ENCODE data around the gene COL1A1.

The COL1A1 gene

GRCh38 chr17:50201276-50201854 lies at the start of gene COL1A1:
COL1A1 (minus strand) TSS chr17:50201631; CDS start chr17:50201513, 118 bp downstream.
- DNase-seq, result no peak

DNA sequence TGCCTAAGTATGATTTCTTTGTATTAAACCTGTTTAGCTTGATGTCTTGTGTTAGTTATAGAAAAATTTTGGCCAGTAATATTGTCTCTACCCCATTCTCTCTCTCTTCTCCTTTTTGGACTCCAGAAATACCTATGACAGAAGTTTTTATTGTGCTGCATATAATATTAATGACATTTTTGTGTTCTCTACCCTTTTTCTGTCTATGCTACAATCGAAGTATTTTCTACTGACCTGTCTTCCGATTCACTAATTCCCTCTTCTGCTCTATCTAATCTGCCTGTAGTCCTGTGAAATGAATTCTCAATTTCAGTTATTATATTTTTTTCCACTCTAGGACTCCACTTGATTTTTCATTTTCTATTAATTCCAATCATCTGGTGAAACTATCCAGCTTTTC lies 46.8 kb upstream of the COL1A1 start:
- DNase-seq, result no peak

- no peak for DNase-seq
Observed at GRCh38 chr17:50244771-50245170, 43.3 kb upstream of the COL1A1 start.

- no peak for DNase-seq
Observed at GRCh38 chr17:50241431-50241830, 40.0 kb upstream of the COL1A1 start.

GRCh38 chr17:50240851-50241250 lies 39.4 kb upstream of the COL1A1 start:
- DNase-seq, result no peak

DNA sequence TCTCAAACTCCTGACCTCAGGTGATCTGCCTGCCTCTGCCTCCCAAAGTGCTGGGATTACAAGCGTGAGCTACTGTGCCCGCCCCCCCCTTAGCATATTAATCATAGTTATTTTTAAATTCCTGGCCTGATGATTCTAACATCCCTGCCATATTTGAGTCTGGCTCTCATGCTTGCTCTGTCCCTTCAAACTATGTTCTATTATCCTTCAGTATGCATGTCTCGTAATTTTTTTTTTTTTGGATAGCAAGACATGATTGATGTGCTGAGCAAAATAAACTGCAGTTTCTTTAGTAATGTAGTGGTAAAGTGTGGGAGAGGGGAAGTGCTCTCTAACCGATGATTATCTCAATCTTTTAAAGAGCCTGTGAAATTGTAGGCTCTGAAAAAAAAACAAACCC lies 38.5 kb upstream of the COL1A1 start:
- DNase-seq, result no peak

- no peak for DNase-seq
Observed at GRCh38 chr17:50238601-50239280, 37.3 kb upstream of the COL1A1 start.

DNA sequence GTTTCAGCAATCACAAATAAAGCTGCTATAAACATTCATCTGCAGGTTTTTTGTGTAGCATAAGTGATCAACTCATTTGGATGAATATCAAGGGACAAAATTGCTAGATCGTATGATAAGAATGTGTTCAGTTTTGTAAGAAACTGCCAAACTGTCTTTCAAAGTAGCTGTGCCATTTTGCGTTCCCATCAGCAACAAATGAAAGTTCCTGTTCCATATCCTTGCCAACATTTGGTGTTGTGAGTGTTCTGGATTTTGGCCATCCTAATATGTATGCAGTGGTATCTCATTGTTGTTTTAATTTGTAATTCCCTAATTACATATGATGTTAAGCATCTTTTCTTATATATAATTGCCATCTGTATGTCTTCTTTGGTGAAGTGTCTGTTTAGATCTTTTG lies 36.5 kb upstream of the COL1A1 start:
- no peak for DNase-seq

- no peak for DNase-seq
Observed at GRCh38 chr17:50234581-50234980, 33.1 kb upstream of the COL1A1 start.

- DNase-seq, result no peak
Observed at GRCh38 chr17:50225701-50226240, 24.3 kb upstream of the COL1A1 start.

- DNase-seq, result no peak
Observed at GRCh38 chr17:50222922-50223321, 21.5 kb upstream of the COL1A1 start.

- peak in 4 of 56 donors; percentile 4 to 24 (median 16) for DNase-seq
Observed at GRCh38 chr17:50221864-50222545, 20.6 kb upstream of the COL1A1 start.

- DNase-seq, result no peak
Observed at GRCh38 chr17:50221266-50221863, 19.9 kb upstream of the COL1A1 start.

- DNase-seq, result no peak
Observed at GRCh38 chr17:50220811-50221210, 19.4 kb upstream of the COL1A1 start.

DNA sequence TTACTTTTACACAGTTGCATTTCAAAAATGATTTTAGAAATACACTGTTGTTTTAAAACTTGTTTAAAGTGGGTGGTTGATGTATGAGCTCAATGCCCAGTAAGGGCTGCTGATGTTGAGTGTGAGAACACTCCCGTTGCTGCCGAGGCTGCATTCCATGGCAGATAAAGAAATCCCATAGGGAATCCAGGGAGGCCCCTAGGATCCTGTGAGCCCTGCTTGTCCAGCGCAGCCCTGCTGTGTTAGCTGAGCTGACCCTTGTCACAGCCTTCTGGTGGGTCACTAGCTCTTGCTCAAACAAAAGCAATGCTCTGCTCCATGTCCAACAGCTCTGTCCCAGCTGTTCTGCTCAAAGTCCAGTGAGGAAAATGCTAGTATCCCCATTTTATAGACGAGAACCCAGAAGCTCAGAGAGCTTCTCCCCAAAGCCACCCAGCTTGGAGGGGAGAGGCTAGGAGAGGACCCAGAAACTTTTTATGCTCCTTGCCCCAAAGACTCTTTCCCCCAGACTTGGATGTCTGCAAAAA lies 18.6 kb upstream of the COL1A1 start:
- no peak for DNase-seq

DNA sequence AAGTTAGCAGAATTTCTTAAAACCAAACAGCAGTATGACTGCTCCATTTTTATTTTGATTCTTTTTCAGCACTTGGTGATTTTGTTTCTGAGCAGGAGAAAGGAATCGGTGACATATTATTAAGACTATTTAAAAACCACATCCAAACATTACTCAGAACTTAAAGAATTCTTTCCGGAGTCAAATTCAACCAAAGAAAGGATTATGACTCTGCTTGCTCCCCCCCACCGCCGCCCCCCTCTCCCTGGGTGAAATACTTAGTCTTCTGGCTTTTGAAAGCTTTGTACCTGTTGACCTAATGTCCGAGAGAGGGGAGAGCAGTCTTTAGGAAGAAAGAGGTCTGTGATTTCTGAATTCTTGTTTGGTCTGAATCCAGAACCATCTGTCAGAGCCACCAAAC lies 17.9 kb upstream of the COL1A1 start:
- no peak for DNase-seq

DNA sequence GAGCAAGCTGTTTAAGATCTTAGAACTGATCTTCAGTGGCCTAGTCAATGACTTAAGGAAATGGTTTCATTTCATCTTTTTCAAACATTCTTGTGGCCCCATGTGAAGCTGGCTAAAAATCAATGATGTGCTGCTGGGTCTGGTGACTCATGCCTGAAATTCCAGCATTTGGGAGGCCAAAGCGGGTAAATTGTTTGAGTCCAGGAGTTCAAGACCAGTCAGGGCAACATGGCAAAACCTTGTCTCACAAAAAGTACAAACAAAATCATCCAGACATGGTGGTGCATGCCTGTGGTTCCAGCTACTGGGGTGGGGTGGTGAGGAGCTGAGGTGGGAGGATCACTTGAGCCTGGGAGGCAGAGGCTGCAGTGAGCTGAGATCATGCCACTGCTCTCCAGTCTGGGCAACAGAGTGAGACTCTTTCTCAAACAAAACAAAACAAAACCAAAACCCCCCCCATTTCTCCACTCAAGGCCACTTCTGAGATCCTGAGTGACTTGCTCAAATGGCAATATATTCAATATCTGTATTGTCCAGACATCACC lies 17.4 kb upstream of the COL1A1 start:
- no peak for DNase-seq

GRCh38 chr17:50218071-50218759 lies 16.8 kb upstream of the COL1A1 start:
- DNase-seq, result no peak

DNA sequence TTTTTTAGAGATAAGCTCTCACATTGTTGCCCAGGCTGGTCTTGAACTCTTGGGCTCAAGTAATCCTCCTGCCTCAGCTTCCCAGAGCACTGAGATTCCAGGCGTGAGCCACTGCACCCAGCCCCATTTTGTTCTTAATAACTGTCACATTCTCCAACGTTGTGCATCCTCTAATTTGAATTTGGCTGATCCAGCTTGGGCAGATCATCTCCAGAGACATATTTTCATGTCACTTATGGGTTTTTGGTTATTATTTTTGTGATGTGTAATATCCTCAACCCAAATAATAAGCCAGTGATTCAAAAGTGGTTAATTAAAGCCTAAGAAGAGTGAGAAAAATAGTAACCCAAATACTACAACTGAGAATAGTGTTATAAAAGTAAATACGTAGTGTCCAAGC lies 16.2 kb upstream of the COL1A1 start:
- no peak for DNase-seq

DNA sequence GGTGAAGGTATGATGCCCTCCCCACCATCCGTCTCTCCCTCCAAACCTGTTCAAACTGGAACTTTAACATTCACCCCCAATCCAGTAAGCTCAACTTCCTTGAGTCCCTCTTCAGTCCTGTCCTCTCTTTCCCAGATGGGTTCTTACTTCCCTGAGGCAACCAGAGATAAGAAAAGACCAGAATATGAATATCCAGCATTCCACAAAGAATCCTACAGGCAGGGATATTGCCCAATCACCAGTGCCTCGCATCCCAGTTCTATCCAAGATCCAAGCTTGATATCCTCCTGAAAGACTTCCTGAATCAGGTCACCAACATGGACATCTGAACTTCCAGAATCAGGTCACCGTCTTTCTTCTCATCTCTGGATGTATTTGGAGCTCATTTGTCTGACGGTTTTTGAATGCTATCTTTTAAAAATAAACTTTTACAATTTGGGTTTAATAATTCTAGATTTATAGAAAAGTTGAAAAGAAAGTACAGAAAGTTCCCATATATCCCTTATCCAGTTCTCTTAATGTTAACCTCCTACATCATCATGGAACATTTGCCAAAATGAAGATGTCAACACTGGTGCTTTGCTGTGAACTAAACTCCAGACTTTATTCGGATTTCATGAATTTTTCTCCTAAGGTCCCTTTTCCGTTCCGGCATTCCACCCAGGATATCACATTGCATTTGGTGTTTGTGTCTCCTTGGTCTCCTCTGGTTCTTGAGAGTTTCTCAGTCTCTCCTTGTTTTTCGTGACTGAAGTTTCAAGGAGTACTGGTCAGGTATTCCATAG lies 13.7 kb upstream of the COL1A1 start:
- DNase-seq, result no peak

Measured in amygdala (tissue), 56 donors.